Body of pancreas (tissue), 4 donors: ENCODE results near the gene SYCP2L.

Source experiments
- POLR2A ChIP-seq, 3 donors: fragments of 450-650 bp; IDR thresholded peaks; one replicate each; pipeline ENCODE4 v1.6.1; 2016; ENCODE audit warnings: antibody characterized with exemption in 3 of 3, mild to moderate bottlenecking in 2 of 3
- TF ChIP-seq, protein P1 (sequence below), 7 experiments: fragments of 450-650 bp in 4 of 7; fragments of 200-600 bp in 3 of 7; sonication (generic) in 3 of 7; IDR thresholded peaks; one replicate each; pipeline ENCODE4 v1.5.1; 2016 to 2019; ENCODE audit warnings: antibody characterized with exemption in 7 of 7

DNA sequence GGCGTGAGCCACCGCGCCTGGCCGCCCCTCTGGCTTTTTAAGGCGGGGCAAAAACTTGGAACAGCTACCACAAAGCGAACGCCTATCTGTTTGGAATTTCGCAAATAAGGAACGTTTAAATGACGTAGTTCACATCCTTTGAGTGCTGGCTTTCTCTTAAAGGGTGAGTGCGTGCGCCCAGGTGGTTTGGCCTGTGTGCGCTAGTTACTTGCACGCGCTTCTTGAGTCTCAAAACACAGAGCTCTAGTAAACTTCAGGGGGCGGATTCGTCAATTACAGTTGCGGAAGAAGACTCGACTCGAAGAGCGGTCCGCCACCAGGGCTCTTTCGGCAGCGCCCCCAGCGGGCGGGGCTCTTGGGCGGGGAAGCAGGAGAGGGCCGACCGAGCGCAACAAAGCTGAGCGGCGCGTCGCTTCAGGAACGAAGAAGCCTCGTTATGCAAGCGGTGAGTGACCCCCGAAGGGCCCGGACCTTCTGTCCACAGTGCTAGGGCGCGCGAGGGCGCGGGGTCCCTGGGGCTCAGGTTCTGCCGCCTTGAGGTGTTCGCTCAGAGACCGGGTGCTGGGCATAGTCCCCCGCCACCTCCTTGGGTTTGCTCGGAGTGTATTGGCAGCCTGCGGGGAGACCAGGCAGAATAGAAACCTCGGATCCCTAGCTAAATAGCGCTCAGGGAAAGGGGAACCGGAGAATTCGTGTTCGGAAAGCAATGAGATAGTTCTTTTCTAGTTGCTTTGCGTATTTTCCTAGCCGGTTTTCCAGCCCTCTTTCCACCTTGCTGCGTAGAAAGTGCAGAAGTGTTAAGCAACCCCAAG lies at the start of gene SYCP2L:
- TF ChIP-seq, protein P1, sequence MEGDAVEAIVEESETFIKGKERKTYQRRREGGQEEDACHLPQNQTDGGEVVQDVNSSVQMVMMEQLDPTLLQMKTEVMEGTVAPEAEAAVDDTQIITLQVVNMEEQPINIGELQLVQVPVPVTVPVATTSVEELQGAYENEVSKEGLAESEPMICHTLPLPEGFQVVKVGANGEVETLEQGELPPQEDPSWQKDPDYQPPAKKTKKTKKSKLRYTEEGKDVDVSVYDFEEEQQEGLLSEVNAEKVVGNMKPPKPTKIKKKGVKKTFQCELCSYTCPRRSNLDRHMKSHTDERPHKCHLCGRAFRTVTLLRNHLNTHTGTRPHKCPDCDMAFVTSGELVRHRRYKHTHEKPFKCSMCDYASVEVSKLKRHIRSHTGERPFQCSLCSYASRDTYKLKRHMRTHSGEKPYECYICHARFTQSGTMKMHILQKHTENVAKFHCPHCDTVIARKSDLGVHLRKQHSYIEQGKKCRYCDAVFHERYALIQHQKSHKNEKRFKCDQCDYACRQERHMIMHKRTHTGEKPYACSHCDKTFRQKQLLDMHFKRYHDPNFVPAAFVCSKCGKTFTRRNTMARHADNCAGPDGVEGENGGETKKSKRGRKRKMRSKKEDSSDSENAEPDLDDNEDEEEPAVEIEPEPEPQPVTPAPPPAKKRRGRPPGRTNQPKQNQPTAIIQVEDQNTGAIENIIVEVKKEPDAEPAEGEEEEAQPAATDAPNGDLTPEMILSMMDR (IDR thresholded peaks at IDR 0.05) = peak in 5 of 7 experiments; percentile 14 to 49 (median 37)
- peak in 2 of 3 donors; percentile 42 to 49 for TF ChIP-seq POLR2A (IDR thresholded peaks at IDR 0.05)
